HEK293 (cell line): ENCODE measurements around the gene PRCD.

Experiments used
- KLF1 ChIP-seq: fragments of 450-650 bp; formaldehyde crosslinking; IDR thresholded peaks from 2 replicates; pipeline ENCODE4 v1.5.1; 2016; ENCODE audit warnings: missing biosample characterization, missing genetic modification characterization
- KLF10 ChIP-seq: fragments of 450-650 bp; IDR thresholded peaks from 2 replicates; pipeline ENCODE4 v1.5.1; 2018; ENCODE audit warnings: missing biosample characterization, mild to moderate bottlenecking, missing genetic modification characterization
- SALL2 ChIP-seq: fragments of 450-650 bp; formaldehyde crosslinking; IDR thresholded peaks from 2 replicates; pipeline ENCODE4 v1.5.0; 2017; ENCODE audit warnings: missing biosample characterization, mild to moderate bottlenecking, missing genetic modification characterization, borderline replicate concordance
- SP7 ChIP-seq: fragments of 450-650 bp; formaldehyde crosslinking; IDR thresholded peaks from 2 replicates; pipeline ENCODE4 v1.5.1; 2016; ENCODE audit warnings: missing biosample characterization, missing genetic modification characterization
- TSHZ1 ChIP-seq: fragments of 450-650 bp; formaldehyde crosslinking; IDR thresholded peaks from 2 replicates; pipeline ENCODE4 v1.5.1; 2016; ENCODE audit warnings: missing biosample characterization, missing genetic modification characterization, borderline replicate concordance
- ZBTB10 ChIP-seq: fragments of 450-650 bp; formaldehyde crosslinking; IDR thresholded peaks from 2 replicates; pipeline ENCODE4 v1.5.1; 2016; ENCODE audit warnings: missing biosample characterization, missing genetic modification characterization
- ZBTB17 ChIP-seq: fragments of 450-650 bp; formaldehyde crosslinking; IDR thresholded peaks from 2 replicates; pipeline ENCODE4 v1.5.1; 2016; ENCODE audit warnings: missing biosample characterization, missing genetic modification characterization
- ZBTB6 ChIP-seq: fragments of 450-650 bp; formaldehyde crosslinking; IDR thresholded peaks from 2 replicates; pipeline ENCODE4 v1.5.1; 2017; ENCODE audit warnings: missing biosample characterization, missing genetic modification characterization
- ZFHX2 ChIP-seq: fragments of 450-650 bp; formaldehyde crosslinking; conservative IDR thresholded peaks from 2 replicates; pipeline ENCODE4 v1.5.1; 2016; ENCODE audit warnings: missing biosample characterization, missing genetic modification characterization
- ZIC2 ChIP-seq: fragments of 450-650 bp; formaldehyde crosslinking; IDR thresholded peaks from 2 replicates; pipeline ENCODE4 v1.5.1; 2016; ENCODE audit warnings: missing biosample characterization, missing genetic modification characterization
- ZNF18 ChIP-seq: fragments of 450-650 bp; formaldehyde crosslinking; IDR thresholded peaks from 2 replicates; pipeline ENCODE4 v1.5.1; 2016; ENCODE audit warnings: missing biosample characterization, missing genetic modification characterization
- ZNF248 ChIP-seq: fragments of 450-650 bp; formaldehyde crosslinking; IDR thresholded peaks from 2 replicates; pipeline ENCODE4 v1.5.1; 2017; ENCODE audit warnings: missing biosample characterization, missing genetic modification characterization
- ZNF266 ChIP-seq: fragments of 450-650 bp; formaldehyde crosslinking; IDR thresholded peaks from 2 replicates; pipeline ENCODE4 v1.5.1; 2016; ENCODE audit warnings: missing biosample characterization, missing genetic modification characterization, low read depth
- ZNF48 ChIP-seq: fragments of 450-650 bp; formaldehyde crosslinking; IDR thresholded peaks from 2 replicates; pipeline ENCODE4 v1.5.1; 2016; ENCODE audit warnings: missing biosample characterization, missing genetic modification characterization
- ZNF518A ChIP-seq: fragments of 450-650 bp; formaldehyde crosslinking; conservative IDR thresholded peaks from 2 replicates; pipeline ENCODE4 v1.5.1; 2016; ENCODE audit warnings: low read depth, missing biosample characterization, missing genetic modification characterization
- ZNF529 ChIP-seq: fragments of 450-650 bp; formaldehyde crosslinking; IDR thresholded peaks from 2 replicates; pipeline ENCODE4 v1.5.1; 2017; ENCODE audit warnings: missing genetic modification characterization, missing biosample characterization; ENCODE audit not compliant: insufficient replicate concordance
- ZNF560 ChIP-seq: fragments of 450-650 bp; formaldehyde crosslinking; IDR thresholded peaks from 2 replicates; pipeline ENCODE4 v1.5.1; 2017; ENCODE audit warnings: missing biosample characterization, missing genetic modification characterization, borderline replicate concordance
- ZNF626 ChIP-seq: fragments of 450-650 bp; sonication (Bioruptor Pico); formaldehyde crosslinking; IDR thresholded peaks from 2 replicates; pipeline ENCODE4 v1.5.1; 2018; ENCODE audit warnings: missing biosample characterization, missing genetic modification characterization, inconsistent platforms
- ZNF629 ChIP-seq: fragments of 450-650 bp; formaldehyde crosslinking; IDR thresholded peaks from 2 replicates; pipeline ENCODE4 v1.5.1; 2017; ENCODE audit warnings: missing biosample characterization, missing genetic modification characterization
- ZNF660 ChIP-seq: fragments of 450-650 bp; IDR thresholded peaks from 2 replicates; pipeline ENCODE4 v1.5.1; 2018; ENCODE audit warnings: missing biosample characterization, mild to moderate bottlenecking, missing genetic modification characterization
- ZNF777 ChIP-seq: fragments of 450-650 bp; formaldehyde crosslinking; IDR thresholded peaks from 2 replicates; pipeline ENCODE4 v1.5.1; 2017; ENCODE audit warnings: missing biosample characterization, missing genetic modification characterization, borderline replicate concordance
- ZNF792 ChIP-seq: fragments of 450-650 bp; formaldehyde crosslinking; IDR thresholded peaks from 2 replicates; pipeline ENCODE4 v1.5.1; 2016; ENCODE audit warnings: missing biosample characterization, missing genetic modification characterization

The PRCD gene

GRCh38 chr17:76501018-76501826, 38.6 kb upstream of the PRCD start, which contains the start of gene RHBDF2 (continued):
- TF ChIP-seq ZNF518A (tag by site-specific recombination) (no peak), ZNF266 (no peak), KLF1 (tag by site-specific recombination) (peak; percentile 89), ZNF529 (tag by site-specific recombination) (no peak), ZNF18 (no peak), TSHZ1 (tag by site-specific recombination) (no peak), ZFHX2 (tag by site-specific recombination) (no peak), SP7 (tag by site-specific recombination) (peak; percentile 68; the same call in 1 of the 2 replicates), ZNF560 (tag by site-specific recombination) (no peak), ZNF629 (tag by site-specific recombination) (peak; percentile 46; the same call in 1 of the 2 replicates), ZBTB17 (tag by site-specific recombination) (peak; percentile 31; the same call in 1 of the 2 replicates), ZNF792 (no peak), SALL2 (no peak), ZNF48 (tag by site-specific recombination) (no peak), ZIC2 (tag by site-specific recombination) (peak; percentile 76), ZNF660 (tag by site-specific recombination) (0 out of 2 replicates have a peak, but pooled peaks have one; percentile 36), KLF10 (tag by site-specific recombination) (peak; percentile 80), ZNF777 (no peak), ZNF248 (tag by site-specific recombination) (no peak), ZBTB10 (tag by site-specific recombination) (peak; percentile 41; the same call in 1 of the 2 replicates), ZBTB6 (tag by site-specific recombination) (no peak), ZNF626 (tag by site-specific recombination) (no peak)
